CD14-positive monocyte (primary cell): ENCODE results near the gene ROBO4. TPM values are rescaled to one million over a fixed set of nuclear protein-coding genes. Genes with fewer than 3 reads are reported as not detected.

Experiments used
- DNase-seq, 3 donors: peaks; one replicate each; pipeline ENCODE4 v3.0.0-alpha.2; 2011 to 2022
- H2AFZ ChIP-seq: 2 replicates; pipeline ENCODE4 v1.6.0; 2012; ENCODE audit warnings: mild to moderate bottlenecking, low read depth, low read length, inconsistent platforms; ENCODE audit not compliant: insufficient read depth, poor library complexity, severe bottlenecking
- H3K27ac ChIP-seq, 2 donors: 1 replicate in 1 of 2; 2 replicates in 1 of 2; pipeline ENCODE4 v1.5.1; 2012 to 2013; ENCODE audit warnings: low read length in 2 of 2, control low read depth in 1 of 2, inconsistent platforms in 1 of 2, low read depth in 1 of 2, mild to moderate bottlenecking in 1 of 2
- H3K27me3 ChIP-seq, 2 donors: one replicate each; pipeline versions ENCODE4 v1.6.0 to v1.6.1; 2011 to 2013; ENCODE audit warnings: low read length in 2 of 2; ENCODE audit not compliant: control insufficient read depth in 2 of 2, insufficient read depth in 2 of 2
- H3K36me3 ChIP-seq, 2 donors: replicated peaks in 1 of 2; 1 replicate in 1 of 2; 2 replicates in 1 of 2; pipeline versions ENCODE4 v1.5.1 to v1.6.1; 2012 to 2013; ENCODE audit warnings: low read length in 2 of 2, control low read depth in 1 of 2, inconsistent platforms in 1 of 2, mild to moderate bottlenecking in 1 of 2; ENCODE audit not compliant: insufficient read depth in 2 of 2, control insufficient read depth in 1 of 2
- H3K4me1 ChIP-seq, 2 donors: 1 replicate in 1 of 2; 2 replicates in 1 of 2; pipeline versions ENCODE4 v1.5.1 to v1.6.1; 2012 to 2013; ENCODE audit warnings: low read length in 2 of 2, control low read depth in 1 of 2, inconsistent platforms in 1 of 2, mild to moderate bottlenecking in 1 of 2, moderate library complexity in 1 of 2; ENCODE audit not compliant: insufficient read depth in 2 of 2, control insufficient read depth in 1 of 2
- H3K4me2 ChIP-seq: replicated peaks from 2 replicates; pipeline ENCODE3; 2012; ENCODE audit warnings: low read length, moderate library complexity, mild to moderate bottlenecking; ENCODE audit not compliant: poor library complexity, severe bottlenecking; ENCODE audit errors: extremely low read depth
- H3K4me3 ChIP-seq, 3 experiments: fragments of 200-600 bp in 1 of 3; sonication (generic) in 1 of 3; replicated peaks in 1 of 3; 1 replicate in 2 of 3; 2 replicates in 1 of 3; pipeline ENCODE4 v1.5.1; 2011 to 2013; ENCODE audit warnings: low read length in 3 of 3, mild to moderate bottlenecking in 3 of 3, control low read depth in 2 of 3, low read depth in 2 of 3, inconsistent platforms in 1 of 3, moderate library complexity in 1 of 3
- H3K79me2 ChIP-seq: 2 replicates; pipeline ENCODE4 v1.6.0; 2012; ENCODE audit warnings: mild to moderate bottlenecking, control low read depth, inconsistent platforms, low read length, moderate library complexity; ENCODE audit not compliant: insufficient read depth
- H3K9ac ChIP-seq: 2 replicates; pipeline ENCODE4 v1.6.0; 2017; ENCODE audit warnings: low read length, mild to moderate bottlenecking; ENCODE audit not compliant: insufficient read depth, poor library complexity, severe bottlenecking
- H3K9me3 ChIP-seq, 2 donors: replicated peaks in 1 of 2; 1 replicate in 1 of 2; 2 replicates in 1 of 2; pipeline versions ENCODE4 v1.5.1 to v1.6.1; 2012 to 2013; ENCODE audit warnings: low read length in 2 of 2, control low read depth in 1 of 2; ENCODE audit not compliant: control insufficient read depth in 1 of 2, insufficient read depth in 1 of 2
- H4K20me1 ChIP-seq: 2 replicates; pipeline ENCODE4 v1.6.0; 2012; ENCODE audit warnings: mild to moderate bottlenecking, low read length, control low read depth, moderate library complexity; ENCODE audit not compliant: insufficient read depth
- H3K27ac Mint-ChIP-seq, 7 donors: one replicate each; pipeline ENCODE4 v1.8.0; 2020; ENCODE audit warnings: mild to moderate bottlenecking in 7 of 7, mixed read lengths in 7 of 7, moderate library complexity in 6 of 7, inconsistent platforms in 2 of 7
- H3K27me3 Mint-ChIP-seq, 3 donors: one replicate each; pipeline ENCODE4 v1.8.0; 2021 to 2022; ENCODE audit warnings: low read depth in 3 of 3, mild to moderate bottlenecking in 3 of 3, mixed read lengths in 3 of 3, moderate library complexity in 3 of 3, inconsistent platforms in 1 of 3
- H3K36me3 Mint-ChIP-seq, 2 donors: one replicate each; pipeline ENCODE4 v1.8.0; 2020; ENCODE audit warnings: mixed read lengths in 2 of 2, inconsistent platforms in 1 of 2, mild to moderate bottlenecking in 1 of 2
- H3K4me1 Mint-ChIP-seq: one replicate; pipeline ENCODE4 v1.8.0; 2020; ENCODE audit warnings: mild to moderate bottlenecking, mixed read lengths
- H3K4me3 Mint-ChIP-seq, 2 donors: one replicate each; pipeline ENCODE4 v1.8.0; 2020; ENCODE audit warnings: mild to moderate bottlenecking in 2 of 2, mixed read lengths in 2 of 2, moderate library complexity in 1 of 2
- H3K9me3 Mint-ChIP-seq, 7 donors: one replicate each; pipeline ENCODE4 v1.8.0; 2020 to 2022; ENCODE audit warnings: mixed read lengths in 7 of 7, mild to moderate bottlenecking in 6 of 7, moderate library complexity in 6 of 7, inconsistent platforms in 2 of 7
- WGBS: methylation state at CpG from one replicate; pipeline ENCODE4 v1.1.5; 2013; ENCODE audit warnings: missing lambda C conversion rate; ENCODE audit not compliant: insufficient coverage; 5-methylcytosine and 5-hydroxymethylcytosine counted together
- intact Hi-C, 2 donors: fragments of 100-400 bp; cut with micrococcal nuclease; formaldehyde crosslinking; loops; one replicate each; pipeline versions ENCODE4 v1.15.0 to v1.15.1; 2023
- polyA plus RNA-seq, 3 donors: library from polyadenylated mRNA; depleted of rRNA in 1 of 3; unstranded in 2 of 3; stranded (reverse) in 1 of 3; fragments of 300-500 nt in 2 of 3; fragments of >200 nt in 1 of 3; fragmentation: Illumina TruSeq in 2 of 3; gene quantifications; 1 replicate in 2 of 3; 2 replicates in 1 of 3; pipeline ENCODE4 v1.2.3, GENCODE V29; 2012 to 2021
- TF ChIP-seq, protein P1 (sequence below): fragments of 200-600 bp; IDR thresholded peaks from one replicate; pipeline ENCODE4 v1.8.0; 2022; ENCODE audit warnings: antibody characterized with exemption, mild to moderate bottlenecking

Gene ROBO4
- polyA plus RNA-seq, 3 donors = 0.19 to 0.20 TPM; not detected in 1

DNA sequence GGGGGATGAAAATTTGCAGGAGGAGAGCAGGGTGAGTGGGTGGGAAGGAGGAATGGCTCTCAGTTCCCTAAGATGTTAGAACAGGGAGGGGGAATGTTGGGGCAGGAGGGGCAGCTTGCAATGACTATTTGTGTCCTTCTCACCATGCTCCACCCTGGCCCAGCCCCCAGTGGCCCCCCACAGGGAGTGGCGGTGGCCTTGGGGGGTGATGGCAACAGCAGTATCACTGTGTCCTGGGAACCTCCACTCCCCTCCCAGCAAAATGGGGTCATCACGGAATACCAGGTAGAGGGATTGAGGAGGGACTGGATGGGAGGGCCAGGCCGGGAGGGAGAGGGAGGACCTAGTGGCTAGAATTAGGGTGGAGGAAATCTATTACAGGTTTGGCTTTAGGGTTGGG, 22.3 kb downstream of the ROBO4 start:
- H3K4me1 ChIP-seq = peaks cover 15 to 20% of the 10 kb centered on the region in 2 donors
- no peaks in the 10 kb centered on the region for H3K9me3 ChIP-seq
- peaks cover 0 to 18% (median 1%) of the 10 kb centered on the region in 7 donors for H3K9me3 Mint-ChIP-seq
- H3K27me3 ChIP-seq = peaks cover 15 to 68% of the 10 kb centered on the region in 2 donors
- H3K27ac Mint-ChIP-seq = no peak overlapping the region
- no peaks in the 10 kb centered on the region for H3K36me3 Mint-ChIP-seq
- TF ChIP-seq, protein P1, sequence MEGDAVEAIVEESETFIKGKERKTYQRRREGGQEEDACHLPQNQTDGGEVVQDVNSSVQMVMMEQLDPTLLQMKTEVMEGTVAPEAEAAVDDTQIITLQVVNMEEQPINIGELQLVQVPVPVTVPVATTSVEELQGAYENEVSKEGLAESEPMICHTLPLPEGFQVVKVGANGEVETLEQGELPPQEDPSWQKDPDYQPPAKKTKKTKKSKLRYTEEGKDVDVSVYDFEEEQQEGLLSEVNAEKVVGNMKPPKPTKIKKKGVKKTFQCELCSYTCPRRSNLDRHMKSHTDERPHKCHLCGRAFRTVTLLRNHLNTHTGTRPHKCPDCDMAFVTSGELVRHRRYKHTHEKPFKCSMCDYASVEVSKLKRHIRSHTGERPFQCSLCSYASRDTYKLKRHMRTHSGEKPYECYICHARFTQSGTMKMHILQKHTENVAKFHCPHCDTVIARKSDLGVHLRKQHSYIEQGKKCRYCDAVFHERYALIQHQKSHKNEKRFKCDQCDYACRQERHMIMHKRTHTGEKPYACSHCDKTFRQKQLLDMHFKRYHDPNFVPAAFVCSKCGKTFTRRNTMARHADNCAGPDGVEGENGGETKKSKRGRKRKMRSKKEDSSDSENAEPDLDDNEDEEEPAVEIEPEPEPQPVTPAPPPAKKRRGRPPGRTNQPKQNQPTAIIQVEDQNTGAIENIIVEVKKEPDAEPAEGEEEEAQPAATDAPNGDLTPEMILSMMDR = no peak
- peak overlapping the region in 1 of 3 experiments; percentile 87 for H3K4me3 ChIP-seq
- peaks cover 58 to 73% (median 58%) of the 10 kb centered on the region in 3 donors for H3K27me3 Mint-ChIP-seq
- H2AFZ ChIP-seq = peak overlapping the region; percentile 95
- no peak for DNase-seq
- 17% methylated on average over 1 of the region's 3 CpGs for WGBS
- no peak overlapping the region for H3K27ac ChIP-seq
- H3K4me2 ChIP-seq = peak overlapping the region; percentile 92
- H4K20me1 ChIP-seq = no peaks in the 10 kb centered on the region
- intact Hi-C loops = no loop called here
- H3K4me3 Mint-ChIP-seq = peak overlapping the region; percentile 52 to 74
- peaks cover 30% of the 10 kb centered on the region for H3K4me1 Mint-ChIP-seq
- peak overlapping the region; percentile 68 for H3K9ac ChIP-seq
- no peaks in the 10 kb centered on the region for H3K36me3 ChIP-seq
- H3K79me2 ChIP-seq = no peaks in the 10 kb centered on the region

DNA sequence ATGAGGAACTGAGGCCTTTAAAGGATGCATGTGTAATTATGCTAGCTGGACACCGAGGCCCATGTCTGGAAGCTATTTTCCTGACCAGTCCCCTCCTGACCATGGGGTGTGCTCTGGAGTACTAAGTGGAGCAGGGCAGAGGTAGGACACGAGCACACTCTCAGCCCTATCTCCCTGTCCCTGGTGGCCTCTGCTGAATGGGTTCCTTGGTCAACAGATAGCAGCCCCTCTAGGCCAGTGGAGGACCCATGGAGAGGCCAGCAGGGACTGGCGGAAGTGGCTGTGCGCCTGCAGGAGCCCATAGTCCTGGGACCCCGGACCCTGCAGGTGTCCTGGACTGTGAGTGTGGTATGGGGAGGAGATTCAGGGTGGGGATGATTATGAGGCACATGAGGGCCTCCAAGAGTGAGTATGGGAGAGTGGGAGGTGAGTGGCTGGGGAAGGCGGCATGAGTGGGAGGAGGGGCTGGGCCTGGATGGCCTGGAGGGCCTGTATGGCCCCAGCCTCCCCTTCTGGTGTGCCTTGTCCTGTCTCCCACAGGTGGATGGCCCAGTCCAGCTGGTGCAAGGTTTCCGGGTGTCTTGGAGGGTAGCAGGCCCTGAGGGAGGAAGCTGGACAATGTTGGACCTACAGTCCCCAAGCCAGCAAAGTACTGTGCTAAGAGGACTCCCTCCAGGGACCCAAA, 23.0 kb downstream of the ROBO4 start:
- Mint-ChIP-seq H3K27ac (no peak overlapping the region), H3K36me3 (no peaks in the 10 kb centered on the region), H3K4me1 (peaks cover 25% of the 10 kb centered on the region), H3K4me3 (peak overlapping the region in 1 of 2 donors; percentile 27), H3K9me3 (peaks cover 0 to 18% (median 1%) of the 10 kb centered on the region in 7 donors), H3K27me3 (peaks cover 65 to 78% (median 65%) of the 10 kb centered on the region in 3 donors)
- H2AFZ ChIP-seq = no peak overlapping the region
- no peak for DNase-seq
- H3K4me1 ChIP-seq = peaks cover 15 to 20% of the 10 kb centered on the region in 2 donors
- H3K4me3 ChIP-seq = no peak overlapping the region
- no peak overlapping the region for H3K27ac ChIP-seq
- WGBS = 97% methylated on average over 6 of the region's 7 CpGs
- no peaks in the 10 kb centered on the region for H3K9me3 ChIP-seq
- intact Hi-C loops = no loop called here
- H3K9ac ChIP-seq = no peak overlapping the region
- no peak overlapping the region for H3K4me2 ChIP-seq
- H3K27me3 ChIP-seq = peaks cover 22 to 75% of the 10 kb centered on the region in 2 donors
- H3K79me2 ChIP-seq = no peaks in the 10 kb centered on the region
- H3K36me3 ChIP-seq = no peaks in the 10 kb centered on the region
- TF ChIP-seq, protein P1 = no peak
- no peaks in the 10 kb centered on the region for H4K20me1 ChIP-seq
